Lower lobe of right lung (tissue), 2 donors: Measurements from ENCODE around the gene EVC. TPM values are rescaled to one million over a fixed set of nuclear protein-coding genes. Genes with fewer than 3 reads are reported as not detected.

Experiments
- ATAC-seq, 2 donors: fragments of 200-7000 bp; cut with Tn5 transposase; one replicate each; pipeline ENCODE4 v1.9.1; 2020 to 2022; ENCODE audit warnings: mild to moderate bottlenecking in 2 of 2, moderate library complexity in 2 of 2
- DNase-seq: peaks from one replicate; pipeline ENCODE4 v3.0.0-alpha.2; 2020
- H3K27ac ChIP-seq: fragments of 200-600 bp; one replicate; pipeline ENCODE4 v1.8.0; 2022
- H3K27me3 ChIP-seq: fragments of 200-600 bp; one replicate; pipeline ENCODE4 v1.8.0; 2022; ENCODE audit warnings: low read depth
- H3K36me3 ChIP-seq: fragments of 200-600 bp; one replicate; pipeline ENCODE4 v1.8.0; 2022; ENCODE audit warnings: mild to moderate bottlenecking
- H3K4me1 ChIP-seq: fragments of 200-600 bp; one replicate; pipeline ENCODE4 v1.8.0; 2022
- H3K4me3 ChIP-seq: fragments of 200-600 bp; one replicate; pipeline ENCODE4 v1.8.0; 2022; ENCODE audit warnings: mild to moderate bottlenecking
- H3K9me3 ChIP-seq: fragments of 200-600 bp; one replicate; pipeline ENCODE4 v1.8.0; 2022
- intact Hi-C: fragments of 100-400 bp; cut with DNase I; formaldehyde crosslinking; loops from one replicate; pipeline ENCODE4 v1.11.0; 2022
- total RNA-seq: library from RNA; stranded (reverse); fragmentation: NEBNext Ultra II Directional; extraction: Animal tissue kit (Norgen Biotek cat#: 25700); gene quantifications from one replicate; pipeline ENCODE4 v1.2.1, GENCODE V29; 2021
- TF ChIP-seq, protein P1 (sequence below): fragments of 200-600 bp; IDR thresholded peaks from one replicate; pipeline ENCODE4 v1.8.0; 2022; ENCODE audit warnings: antibody characterized with exemption, mild to moderate bottlenecking
- donor health status: DM: no; HTN: yes; CAD: no; lungs with severe emphysema.

Gene EVC
- total RNA-seq, 1 donor from 2014 or later, result 24.3 TPM

DNA sequence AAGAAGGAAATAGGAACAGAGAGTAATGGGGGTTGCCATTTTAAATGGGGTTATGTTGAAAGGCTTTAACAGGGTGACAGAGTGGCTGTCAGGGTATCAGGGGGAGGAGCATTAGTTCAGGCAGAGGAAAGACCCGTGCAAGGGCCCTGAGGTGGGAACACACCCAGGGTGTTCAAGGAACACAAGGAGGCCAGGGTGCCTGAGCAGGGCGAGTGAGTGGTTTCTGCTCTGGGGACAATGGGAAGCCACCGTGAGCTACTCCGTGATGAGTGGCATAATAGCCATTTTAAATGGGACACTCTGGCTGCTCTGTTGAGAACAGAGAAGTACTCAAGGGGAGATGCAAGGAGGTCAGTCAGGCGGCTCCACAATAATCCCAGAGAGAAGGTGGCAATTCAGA lies 7.2 kb upstream of the EVC start:
- no peak for DNase-seq
- H3K27ac ChIP-seq, result no peak overlapping the region
- no peaks in the 10 kb centered on the region for H3K9me3 ChIP-seq
- intact Hi-C loops, result no loop called here
- TF ChIP-seq, protein P1, sequence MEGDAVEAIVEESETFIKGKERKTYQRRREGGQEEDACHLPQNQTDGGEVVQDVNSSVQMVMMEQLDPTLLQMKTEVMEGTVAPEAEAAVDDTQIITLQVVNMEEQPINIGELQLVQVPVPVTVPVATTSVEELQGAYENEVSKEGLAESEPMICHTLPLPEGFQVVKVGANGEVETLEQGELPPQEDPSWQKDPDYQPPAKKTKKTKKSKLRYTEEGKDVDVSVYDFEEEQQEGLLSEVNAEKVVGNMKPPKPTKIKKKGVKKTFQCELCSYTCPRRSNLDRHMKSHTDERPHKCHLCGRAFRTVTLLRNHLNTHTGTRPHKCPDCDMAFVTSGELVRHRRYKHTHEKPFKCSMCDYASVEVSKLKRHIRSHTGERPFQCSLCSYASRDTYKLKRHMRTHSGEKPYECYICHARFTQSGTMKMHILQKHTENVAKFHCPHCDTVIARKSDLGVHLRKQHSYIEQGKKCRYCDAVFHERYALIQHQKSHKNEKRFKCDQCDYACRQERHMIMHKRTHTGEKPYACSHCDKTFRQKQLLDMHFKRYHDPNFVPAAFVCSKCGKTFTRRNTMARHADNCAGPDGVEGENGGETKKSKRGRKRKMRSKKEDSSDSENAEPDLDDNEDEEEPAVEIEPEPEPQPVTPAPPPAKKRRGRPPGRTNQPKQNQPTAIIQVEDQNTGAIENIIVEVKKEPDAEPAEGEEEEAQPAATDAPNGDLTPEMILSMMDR, result no peak
- ATAC-seq, result no peak
- H3K36me3 ChIP-seq, result no peaks in the 10 kb centered on the region
- peaks cover 16% of the 10 kb centered on the region for H3K27me3 ChIP-seq
- no peak overlapping the region for H3K4me3 ChIP-seq
- H3K4me1 ChIP-seq, result peaks cover 17% of the 10 kb centered on the region

DNA sequence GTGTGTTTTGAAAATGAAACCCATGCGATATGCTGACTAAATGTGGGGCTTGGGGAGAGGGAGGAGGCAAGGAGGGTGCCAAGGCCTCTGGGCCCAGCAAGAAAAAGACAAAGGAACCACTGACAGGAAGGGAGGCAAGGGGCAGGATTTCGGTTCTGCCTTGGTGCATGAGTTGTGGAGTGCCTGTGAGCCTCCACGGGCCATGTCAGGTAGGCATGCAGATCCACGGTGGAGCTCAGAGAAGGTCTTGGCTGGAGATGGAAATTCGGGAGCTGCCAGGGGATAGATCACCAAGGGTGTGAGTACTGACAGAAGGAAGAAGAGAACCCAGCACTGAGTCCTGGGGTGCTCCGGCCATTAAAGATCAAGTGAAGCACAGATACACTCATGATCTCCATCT lies 6.7 kb upstream of the EVC start:
- Histone ChIP-seq H3K9me3 (no peaks in the 10 kb centered on the region), H3K27ac (no peak overlapping the region), H3K36me3 (no peaks in the 10 kb centered on the region), H3K4me3 (no peak overlapping the region), H3K4me1 (peaks cover 17% of the 10 kb centered on the region), H3K27me3 (peaks cover 19% of the 10 kb centered on the region)
- intact Hi-C loops, result no loop called here
- DNase-seq, result no peak
- ATAC-seq, result no peak
- TF ChIP-seq, protein P1, result no peak

DNA sequence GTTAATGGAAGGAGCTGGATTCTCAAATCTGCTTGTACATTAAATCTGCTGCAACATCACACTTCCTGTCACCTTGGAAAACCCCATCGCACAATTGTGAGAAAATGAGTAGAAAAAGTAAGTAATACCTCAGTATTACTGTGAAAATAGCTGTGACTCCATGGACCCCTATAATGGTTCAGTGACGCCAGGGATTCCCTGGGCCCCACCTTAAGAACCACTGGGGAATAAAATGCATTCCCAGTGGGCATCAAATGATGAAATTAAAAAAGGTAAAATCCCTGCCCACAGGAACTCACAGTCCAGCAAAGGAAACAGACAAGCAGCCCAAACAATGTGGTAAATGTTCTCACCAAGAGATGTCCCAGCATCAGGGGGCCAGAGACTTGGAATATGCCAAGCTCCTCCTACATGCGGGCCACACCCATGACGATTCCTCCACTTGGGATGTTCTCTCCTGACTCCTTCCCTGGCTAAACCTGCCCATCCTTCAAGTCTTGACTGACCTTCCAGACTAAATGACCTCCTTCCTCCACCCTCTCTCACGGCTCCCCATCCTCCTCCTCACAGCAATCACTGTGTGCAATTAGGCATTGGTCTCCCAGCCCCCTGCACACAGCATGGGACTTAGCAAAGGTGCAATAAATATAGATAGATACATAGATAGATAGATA lies 5.2 kb upstream of the EVC start:
- DNase-seq, result no peak
- no peak for ATAC-seq
- intact Hi-C loops, result no loop called here
- no peaks in the 10 kb centered on the region for H3K9me3 ChIP-seq
- H3K27me3 ChIP-seq, result peaks cover 21% of the 10 kb centered on the region
- no peak overlapping the region for H3K4me3 ChIP-seq
- H3K27ac ChIP-seq, result no peak overlapping the region
- TF ChIP-seq, protein P1, result no peak
- H3K4me1 ChIP-seq, result peaks cover 27% of the 10 kb centered on the region
- no peaks in the 10 kb centered on the region for H3K36me3 ChIP-seq

DNA sequence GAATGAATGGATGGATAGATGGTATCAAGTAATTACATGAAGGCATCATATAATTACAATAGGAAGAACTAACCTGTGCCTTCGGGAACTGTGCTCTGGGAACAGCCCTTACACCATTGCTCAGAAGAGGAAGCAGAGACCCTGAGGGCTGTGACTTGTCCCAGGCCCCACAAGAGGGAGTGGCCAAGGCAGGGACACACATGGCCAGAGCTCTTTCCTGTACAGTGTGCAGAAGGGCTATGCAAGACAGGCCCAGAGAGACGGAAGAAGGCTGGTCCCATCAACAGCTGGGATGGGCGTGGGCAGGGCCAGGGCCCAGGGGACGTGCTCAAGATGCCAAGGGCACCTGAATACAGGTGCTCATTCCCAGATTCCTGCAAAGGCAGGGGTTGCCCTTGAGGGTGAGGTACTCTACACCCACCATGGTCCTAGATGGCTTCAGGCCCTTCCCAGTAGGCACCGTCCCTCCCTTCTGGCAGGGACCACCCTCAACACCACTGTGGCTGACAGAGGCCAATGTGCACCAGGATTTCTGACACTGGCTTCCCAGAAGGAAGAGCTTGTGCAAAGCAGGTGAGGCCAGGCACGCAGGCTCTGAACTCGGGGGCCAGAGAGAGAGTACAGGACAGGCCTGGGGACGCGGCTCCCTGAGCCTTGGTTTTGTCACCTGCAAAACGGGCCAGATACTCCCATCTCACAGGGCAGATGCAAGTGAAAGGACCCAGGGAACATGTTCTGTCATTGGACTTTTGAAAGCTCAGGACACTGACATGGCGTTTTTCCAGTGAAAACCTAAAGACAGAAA lies 4.3 kb upstream of the EVC start:
- ATAC-seq (no peak), DNase-seq (no peak)
- intact Hi-C loops, result no loop called here
- no peak overlapping the region for H3K27ac ChIP-seq
- no peak overlapping the region for H3K4me3 ChIP-seq
- H3K36me3 ChIP-seq, result no peaks in the 10 kb centered on the region
- H3K4me1 ChIP-seq, result peaks cover 28% of the 10 kb centered on the region
- no peaks in the 10 kb centered on the region for H3K9me3 ChIP-seq
- H3K27me3 ChIP-seq, result peaks cover 21% of the 10 kb centered on the region
- TF ChIP-seq, protein P1, result no peak

DNA sequence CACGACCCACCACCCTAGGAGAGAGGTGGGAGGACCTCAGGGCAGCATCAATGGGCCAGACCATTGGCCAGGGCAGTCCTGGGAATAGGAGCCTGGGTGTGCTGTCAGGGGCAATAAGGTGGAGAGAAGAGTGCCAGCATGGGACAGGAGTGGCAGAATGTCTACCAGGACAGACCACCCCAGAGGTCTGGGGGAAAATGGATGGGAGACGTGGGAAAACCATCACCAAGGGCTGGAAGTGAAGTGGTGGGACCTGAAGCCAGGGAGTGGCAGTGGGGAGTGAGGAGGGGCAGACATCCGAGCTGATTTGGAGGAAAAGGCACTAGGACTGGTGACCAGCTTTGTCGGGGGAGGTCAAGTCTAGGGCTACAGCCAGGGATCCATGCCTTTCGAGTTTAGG lies 3.6 kb upstream of the EVC start:
- peaks cover 34% of the 10 kb centered on the region for H3K4me1 ChIP-seq
- no peaks in the 10 kb centered on the region for H3K36me3 ChIP-seq
- intact Hi-C loops, result no loop called here
- H3K27ac ChIP-seq, result no peak overlapping the region
- peaks cover 21% of the 10 kb centered on the region for H3K27me3 ChIP-seq
- ATAC-seq, result no peak
- DNase-seq, result no peak
- H3K4me3 ChIP-seq, result peak overlapping the region; percentile 77
- no peaks in the 10 kb centered on the region for H3K9me3 ChIP-seq
- TF ChIP-seq, protein P1, result no peak
